Stimulated activated CD8-positive, alpha-beta memory T cell treated with anti-CD3 and anti-CD28 coated beads, Interleukin-4, amount 100 ng/mL, for 24 hours (primary cell): Measurements from ENCODE around the gene PRRX2.
"Not testable (repeated sequence)": the region's sequence is repeated elsewhere in the genome, so short reads cannot be mapped to it uniquely, and the experiment has no call there.

Experiments used
- DNase-seq: peaks from one replicate; pipeline ENCODE4 v3.0.0-alpha.2; 2020; ENCODE audit warnings: low read depth

PRRX2 gene

DNA sequence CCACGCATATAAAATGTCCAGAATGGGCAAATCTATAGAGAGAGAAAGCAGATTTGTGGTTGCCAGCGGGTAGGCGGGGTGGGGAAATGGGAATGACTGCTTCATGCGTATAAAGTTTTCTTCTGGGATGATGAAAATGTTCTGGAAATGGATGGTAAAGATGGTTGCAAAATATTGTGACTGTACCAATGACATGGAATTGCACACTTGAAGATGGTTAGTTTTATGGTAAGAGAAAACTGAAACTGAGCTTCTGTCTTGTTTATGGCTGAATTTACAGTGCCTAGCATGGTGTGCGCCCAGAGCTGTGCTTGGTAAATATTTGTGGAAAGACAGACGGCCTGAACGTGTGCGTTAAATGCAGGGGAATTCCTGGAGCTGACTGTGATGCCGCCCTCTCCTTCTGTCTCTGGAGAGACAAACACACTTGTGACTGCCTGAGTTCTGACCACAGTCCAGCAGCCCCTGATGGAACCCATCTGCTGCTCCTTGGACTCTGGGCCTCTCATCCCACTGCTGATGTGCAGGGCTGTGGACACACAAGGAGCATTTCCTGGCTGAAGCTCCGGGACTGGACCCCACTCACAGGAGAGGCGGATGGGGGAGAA, 96.0 kb downstream of the PRRX2 start:
- DNase-seq: no peak

DNA sequence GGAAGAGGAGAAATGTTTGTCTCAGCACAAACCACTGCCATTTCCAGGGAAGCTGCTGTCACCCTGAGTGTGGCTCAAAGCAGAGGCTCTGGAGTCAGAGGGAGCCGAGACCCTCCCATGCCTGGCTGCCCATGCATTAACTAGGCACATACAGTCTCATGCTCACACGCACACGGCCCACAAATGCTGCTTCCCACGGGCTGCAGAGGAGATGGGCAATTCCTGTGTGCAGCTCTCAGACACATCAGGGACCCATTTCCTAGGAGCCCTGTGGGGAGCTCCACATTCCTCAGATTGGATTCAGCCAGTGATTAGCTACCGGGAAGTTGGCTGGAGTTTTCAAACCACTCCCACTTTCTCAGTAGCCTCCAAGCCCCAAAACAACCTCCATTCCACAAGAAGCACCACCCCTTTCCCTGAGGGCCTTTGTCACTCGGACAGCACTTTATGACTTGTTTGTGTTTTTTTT, 96.5 kb downstream of the PRRX2 start:
- DNase-seq: no peak

DNA sequence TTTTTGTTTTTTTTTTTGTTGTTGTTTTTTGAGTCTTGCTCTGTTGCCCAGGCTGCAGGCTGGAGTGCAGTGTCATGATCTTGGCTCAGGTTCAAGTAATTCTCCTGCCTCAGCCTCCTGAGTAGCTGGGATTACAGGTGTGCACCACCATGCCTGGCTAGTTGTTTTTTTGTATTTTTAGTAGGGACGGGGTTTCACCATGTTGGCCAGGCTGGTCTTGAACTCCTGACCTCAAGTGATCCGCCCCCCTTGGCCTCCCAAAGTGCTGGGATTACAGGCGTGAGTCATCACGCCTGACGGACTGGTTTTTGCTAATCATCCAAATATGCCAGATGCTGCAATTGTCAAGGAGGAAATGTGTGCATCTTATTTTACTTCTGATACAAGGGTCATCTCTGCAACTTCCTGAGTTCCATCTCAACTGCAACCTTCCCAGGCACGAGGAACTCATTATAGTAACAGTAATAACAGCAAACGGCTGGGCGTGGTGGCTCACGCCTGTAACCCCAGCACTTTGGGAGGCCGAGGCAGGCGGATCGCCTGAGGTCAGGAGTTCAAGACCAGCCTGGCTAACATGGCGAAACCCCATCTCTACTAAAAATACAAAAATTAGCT, 97.0 kb downstream of the PRRX2 start:
- DNase-seq: not testable (repeated sequence)

DNA sequence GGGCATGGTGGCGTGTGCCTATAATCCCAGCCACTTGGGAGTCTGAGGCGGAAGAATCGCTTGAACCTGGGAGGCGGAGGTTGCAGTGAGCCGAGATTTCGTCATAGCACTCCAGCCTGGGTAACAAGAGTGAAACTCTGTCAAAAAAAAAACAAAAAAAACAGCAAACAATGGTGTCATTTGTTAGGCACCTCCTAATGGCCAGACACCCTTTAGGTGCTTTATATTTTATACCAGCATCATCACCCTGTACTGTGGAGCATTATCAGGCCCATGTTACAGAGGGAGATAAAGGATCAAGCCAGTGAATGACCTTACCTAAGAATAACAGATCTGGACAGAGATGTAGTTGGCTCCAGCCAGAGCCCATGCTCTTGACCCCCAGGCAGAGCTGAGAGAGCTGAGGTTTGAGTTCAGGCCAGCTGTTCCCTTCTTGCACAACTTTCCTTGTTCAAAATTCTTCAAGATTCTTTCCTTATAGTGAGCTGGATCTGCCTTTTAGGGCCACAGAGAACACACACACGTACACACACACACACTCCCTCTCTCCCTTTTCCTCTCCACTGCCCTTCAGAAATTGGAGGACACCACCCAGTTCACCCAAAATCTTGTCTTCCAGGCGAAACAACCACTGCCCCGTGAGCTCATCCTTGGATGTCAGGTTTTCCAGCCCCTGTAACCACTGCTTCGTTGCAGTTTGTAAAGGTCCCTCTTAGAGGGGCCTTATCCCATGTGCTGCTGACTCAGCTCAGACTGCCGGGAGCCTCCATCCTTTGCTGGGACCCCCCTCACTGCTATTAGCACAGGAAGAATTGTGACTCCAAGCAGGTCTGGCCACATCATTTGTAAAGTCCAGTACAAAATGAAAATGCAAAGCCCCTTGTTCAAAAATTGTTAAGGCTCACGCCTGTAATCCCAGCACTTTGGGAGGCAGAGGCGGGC, 97.8 kb downstream of the PRRX2 start:
- DNase-seq: no peak

DNA sequence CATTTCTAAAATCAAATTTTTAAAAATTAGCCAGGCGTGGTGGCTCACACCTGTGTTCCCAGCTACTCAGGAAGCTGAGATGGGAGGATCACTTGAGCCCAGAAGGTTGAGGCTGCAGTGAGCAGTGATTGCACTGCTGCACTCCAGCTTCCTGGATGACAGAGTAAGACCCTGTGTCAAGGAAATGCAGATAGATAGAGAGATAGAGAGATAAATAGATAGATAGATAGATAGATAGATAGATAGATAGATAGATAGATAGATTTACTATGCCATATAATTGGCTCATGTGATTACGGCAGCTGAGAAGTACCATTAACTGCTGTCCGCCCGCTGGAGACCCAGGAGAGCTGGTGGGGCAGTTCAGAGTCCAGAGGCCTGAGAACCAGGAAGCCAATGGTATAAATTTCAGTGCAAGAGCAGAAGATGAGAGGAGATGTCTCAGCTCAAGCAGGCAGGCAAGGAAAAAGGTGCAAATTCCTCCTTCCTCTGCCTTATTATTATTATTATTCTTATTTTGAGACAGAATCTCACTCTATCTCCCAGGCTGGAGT, 100.4 kb downstream of the PRRX2 start:
- no peak for DNase-seq

DNA sequence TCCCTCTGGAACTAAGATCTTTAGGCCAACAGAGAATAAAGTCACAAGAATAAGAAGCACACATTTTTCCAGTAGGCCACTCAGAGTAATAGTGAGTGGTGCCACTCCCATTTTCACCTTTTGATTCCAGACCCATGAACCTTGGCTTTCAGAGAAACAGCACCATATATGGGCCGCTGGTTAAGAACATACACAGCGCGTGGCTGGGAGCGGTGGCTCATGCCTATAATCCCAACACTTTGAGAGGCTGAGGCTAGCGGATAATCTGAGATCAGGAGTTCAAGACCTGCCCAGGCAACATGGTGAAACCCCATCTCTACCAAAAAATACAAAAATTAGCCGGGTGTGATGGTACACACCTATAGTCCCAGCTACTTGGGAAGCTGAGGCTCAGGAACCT, 103.0 kb downstream of the PRRX2 start:
- no peak for DNase-seq

DNA sequence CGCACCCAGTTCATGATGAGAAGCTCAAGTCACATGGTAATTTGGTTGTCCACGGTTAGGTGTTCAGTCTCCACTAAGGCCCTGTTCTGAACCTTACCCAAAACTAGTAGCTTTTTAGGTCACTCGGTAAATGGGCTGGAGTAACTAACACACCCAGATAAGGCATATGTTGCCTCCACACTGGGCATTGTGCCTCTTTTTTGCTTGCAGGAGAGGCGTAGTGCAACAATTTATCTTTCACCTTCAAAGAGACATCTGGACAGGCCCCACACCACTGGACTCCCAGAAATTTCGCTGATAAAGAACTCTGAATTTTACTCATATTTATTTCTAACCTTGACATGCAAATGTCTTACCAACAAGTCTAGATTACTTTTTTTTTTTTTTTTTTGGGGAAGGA, 104.2 kb downstream of the PRRX2 start:
- DNase-seq: no peak

DNA sequence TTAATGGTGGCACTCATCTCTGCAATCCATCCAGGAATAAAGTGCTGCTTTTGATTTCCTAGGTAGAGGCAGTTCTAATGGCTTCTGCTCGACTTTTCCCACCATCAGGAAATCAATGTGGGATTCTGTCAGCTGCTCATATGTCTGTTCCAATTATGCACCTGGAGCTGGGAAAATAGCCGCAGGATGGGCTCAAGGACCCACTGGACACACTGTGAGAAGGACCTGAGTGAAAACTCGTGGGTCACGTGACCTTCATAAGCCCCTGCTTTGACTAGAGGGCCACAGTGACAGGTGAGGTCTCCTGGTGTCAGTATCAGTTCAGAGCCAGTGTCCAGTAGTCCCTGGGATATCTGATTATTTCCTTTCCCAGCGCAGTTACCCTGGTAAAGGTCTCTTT, 105.3 kb downstream of the PRRX2 start:
- no peak for DNase-seq
